ENCODE data around the gene GALNS.

DNA sequence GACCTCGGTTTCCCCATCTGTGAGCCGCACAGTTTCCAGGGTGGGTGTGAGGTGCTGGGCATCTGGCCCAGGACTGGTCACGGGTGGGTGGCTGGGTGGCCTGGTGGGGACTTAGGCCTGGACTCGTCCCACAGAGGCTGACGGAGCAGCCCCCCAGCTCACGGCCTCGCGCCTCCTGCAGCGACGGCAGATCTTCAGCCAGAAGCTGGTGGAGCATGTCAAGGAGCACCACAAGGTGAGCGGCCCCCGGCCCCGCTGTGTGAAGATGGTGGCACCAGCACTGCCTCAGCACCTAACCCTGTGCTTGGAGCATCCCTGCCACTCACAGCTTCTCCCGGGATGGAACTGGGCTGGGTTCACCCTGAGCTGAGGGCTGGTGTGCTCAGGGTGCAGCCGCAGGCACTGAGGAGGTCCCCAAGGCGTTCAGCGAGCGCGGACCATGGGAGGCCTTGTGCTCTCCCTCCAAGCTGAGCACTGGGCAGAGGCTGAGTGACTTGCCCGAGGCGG lies 50.8 kb downstream of the GALNS start:
- TF ChIP-seq, protein P1, sequence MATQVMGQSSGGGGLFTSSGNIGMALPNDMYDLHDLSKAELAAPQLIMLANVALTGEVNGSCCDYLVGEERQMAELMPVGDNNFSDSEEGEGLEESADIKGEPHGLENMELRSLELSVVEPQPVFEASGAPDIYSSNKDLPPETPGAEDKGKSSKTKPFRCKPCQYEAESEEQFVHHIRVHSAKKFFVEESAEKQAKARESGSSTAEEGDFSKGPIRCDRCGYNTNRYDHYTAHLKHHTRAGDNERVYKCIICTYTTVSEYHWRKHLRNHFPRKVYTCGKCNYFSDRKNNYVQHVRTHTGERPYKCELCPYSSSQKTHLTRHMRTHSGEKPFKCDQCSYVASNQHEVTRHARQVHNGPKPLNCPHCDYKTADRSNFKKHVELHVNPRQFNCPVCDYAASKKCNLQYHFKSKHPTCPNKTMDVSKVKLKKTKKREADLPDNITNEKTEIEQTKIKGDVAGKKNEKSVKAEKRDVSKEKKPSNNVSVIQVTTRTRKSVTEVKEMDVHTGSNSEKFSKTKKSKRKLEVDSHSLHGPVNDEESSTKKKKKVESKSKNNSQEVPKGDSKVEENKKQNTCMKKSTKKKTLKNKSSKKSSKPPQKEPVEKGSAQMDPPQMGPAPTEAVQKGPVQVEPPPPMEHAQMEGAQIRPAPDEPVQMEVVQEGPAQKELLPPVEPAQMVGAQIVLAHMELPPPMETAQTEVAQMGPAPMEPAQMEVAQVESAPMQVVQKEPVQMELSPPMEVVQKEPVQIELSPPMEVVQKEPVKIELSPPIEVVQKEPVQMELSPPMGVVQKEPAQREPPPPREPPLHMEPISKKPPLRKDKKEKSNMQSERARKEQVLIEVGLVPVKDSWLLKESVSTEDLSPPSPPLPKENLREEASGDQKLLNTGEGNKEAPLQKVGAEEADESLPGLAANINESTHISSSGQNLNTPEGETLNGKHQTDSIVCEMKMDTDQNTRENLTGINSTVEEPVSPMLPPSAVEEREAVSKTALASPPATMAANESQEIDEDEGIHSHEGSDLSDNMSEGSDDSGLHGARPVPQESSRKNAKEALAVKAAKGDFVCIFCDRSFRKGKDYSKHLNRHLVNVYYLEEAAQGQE (IDR thresholded peaks at IDR 0.05; ENCODE audit: insufficient read depth in 1 of 2, low read depth in 2 of 2, low read length in 1 of 2) = no peak
- TF ChIP-seq, protein P2, sequence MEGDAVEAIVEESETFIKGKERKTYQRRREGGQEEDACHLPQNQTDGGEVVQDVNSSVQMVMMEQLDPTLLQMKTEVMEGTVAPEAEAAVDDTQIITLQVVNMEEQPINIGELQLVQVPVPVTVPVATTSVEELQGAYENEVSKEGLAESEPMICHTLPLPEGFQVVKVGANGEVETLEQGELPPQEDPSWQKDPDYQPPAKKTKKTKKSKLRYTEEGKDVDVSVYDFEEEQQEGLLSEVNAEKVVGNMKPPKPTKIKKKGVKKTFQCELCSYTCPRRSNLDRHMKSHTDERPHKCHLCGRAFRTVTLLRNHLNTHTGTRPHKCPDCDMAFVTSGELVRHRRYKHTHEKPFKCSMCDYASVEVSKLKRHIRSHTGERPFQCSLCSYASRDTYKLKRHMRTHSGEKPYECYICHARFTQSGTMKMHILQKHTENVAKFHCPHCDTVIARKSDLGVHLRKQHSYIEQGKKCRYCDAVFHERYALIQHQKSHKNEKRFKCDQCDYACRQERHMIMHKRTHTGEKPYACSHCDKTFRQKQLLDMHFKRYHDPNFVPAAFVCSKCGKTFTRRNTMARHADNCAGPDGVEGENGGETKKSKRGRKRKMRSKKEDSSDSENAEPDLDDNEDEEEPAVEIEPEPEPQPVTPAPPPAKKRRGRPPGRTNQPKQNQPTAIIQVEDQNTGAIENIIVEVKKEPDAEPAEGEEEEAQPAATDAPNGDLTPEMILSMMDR (IDR thresholded peaks at IDR 0.05) = no peak
- no peak for TF ChIP-seq TCF7L2 (IDR thresholded peaks at IDR 0.05; ENCODE audit: low read depth, low read length)
- no peak for TF ChIP-seq SIN3A (IDR thresholded peaks at IDR 0.05; ENCODE audit: borderline replicate concordance, insufficient read depth, low read depth, low read length)

Data from Panc1 (cell line).